IPS-20b (cell line): ENCODE results near the gene STAT4.
A peak's percentile ranks its signal among the peaks of the same experiment; 100 is the strongest.

Source experiments
- H3K27ac ChIP-seq: one replicate; pipeline ENCODE4 v1.5.1; 2013; ENCODE audit warnings: low read length
- H3K27me3 ChIP-seq: 2 replicates; pipeline ENCODE4 v1.6.1; 2013; ENCODE audit warnings: mild to moderate bottlenecking, low read length, inconsistent platforms; ENCODE audit not compliant: insufficient read depth
- H3K36me3 ChIP-seq: 2 replicates; pipeline ENCODE4 v1.6.1; 2013; ENCODE audit warnings: low read depth, mild to moderate bottlenecking, inconsistent platforms, low read length, moderate library complexity; ENCODE audit not compliant: insufficient read depth
- H3K4me1 ChIP-seq: 2 replicates; pipeline ENCODE4 v1.6.1; 2013; ENCODE audit warnings: mild to moderate bottlenecking, control low read depth, inconsistent platforms, low read length, moderate library complexity; ENCODE audit not compliant: insufficient read depth
- H3K4me3 ChIP-seq: 2 replicates; pipeline ENCODE4 v1.5.1; 2013; ENCODE audit warnings: mild to moderate bottlenecking, low read length, inconsistent platforms
- H3K9ac ChIP-seq: 2 replicates; pipeline ENCODE4 v1.6.1; 2013; ENCODE audit warnings: low read depth, mild to moderate bottlenecking, inconsistent platforms, low read length, moderate library complexity
- H3K9me3 ChIP-seq: 2 replicates; pipeline ENCODE4 v1.6.1; 2013; ENCODE audit warnings: mild to moderate bottlenecking, low read depth, low read length, inconsistent platforms; ENCODE audit not compliant: insufficient read depth

STAT4 gene

DNA sequence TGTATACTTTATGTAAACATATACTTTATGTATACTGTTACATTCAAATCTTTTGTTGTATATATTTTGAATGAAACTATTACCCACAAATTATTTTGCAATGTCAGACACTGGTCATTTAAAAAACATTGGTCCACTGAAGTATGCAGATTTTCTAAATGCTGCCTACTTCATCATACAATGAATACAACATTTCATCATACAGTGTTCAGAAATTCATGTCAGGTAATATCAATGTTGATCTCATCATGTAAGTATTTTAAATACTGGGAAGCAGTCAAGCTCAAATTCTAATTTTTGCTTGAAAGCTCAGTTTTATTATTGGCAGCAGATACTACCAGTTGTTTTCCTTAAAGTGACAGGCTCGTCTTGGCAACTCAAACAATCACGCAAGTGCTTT, 2.9 kb upstream of the STAT4 start:
- peaks cover 26% of the 10 kb centered on the region for H3K27me3 ChIP-seq
- no peak overlapping the region for H3K9ac ChIP-seq
- no peaks in the 10 kb centered on the region for H3K4me1 ChIP-seq
- H3K9me3 ChIP-seq, result no peaks in the 10 kb centered on the region
- no peak overlapping the region for H3K4me3 ChIP-seq
- H3K36me3 ChIP-seq, result no peaks in the 10 kb centered on the region
- H3K27ac ChIP-seq, result no peak overlapping the region

DNA sequence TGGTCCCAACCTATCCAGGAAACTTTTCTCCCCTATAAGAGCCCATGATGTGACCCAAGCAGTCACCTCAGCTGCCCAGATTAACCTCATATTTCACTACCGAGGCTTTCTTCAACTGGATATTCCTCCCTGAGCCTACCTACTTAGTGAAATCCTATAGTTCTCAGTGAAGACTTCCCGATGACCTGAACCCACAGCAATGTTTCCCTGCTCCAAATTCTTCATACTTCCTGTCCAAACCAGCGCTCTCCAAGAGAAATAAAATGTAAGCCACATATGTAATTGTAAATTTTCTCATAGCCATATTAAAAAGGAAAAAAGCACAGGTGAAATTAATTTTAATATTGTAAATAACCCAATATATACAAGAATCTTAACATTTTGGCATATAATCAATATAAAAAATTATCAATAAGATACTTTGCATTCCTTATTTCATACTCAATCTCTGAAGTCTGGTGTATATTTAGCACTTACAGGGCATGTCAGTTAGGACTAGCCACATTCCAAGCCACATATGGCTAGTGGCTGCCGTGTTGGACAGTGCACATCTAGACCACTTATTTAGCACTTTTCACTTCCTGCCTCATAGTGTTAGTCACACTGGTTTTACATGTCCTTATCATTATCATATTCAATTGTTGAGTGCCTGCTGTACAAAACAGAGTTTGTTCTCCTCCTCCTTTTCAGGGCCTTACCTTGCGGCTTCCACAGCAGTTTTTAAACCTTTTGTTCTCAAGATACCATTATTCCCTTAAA, 1.9 kb upstream of the STAT4 start:
- H3K4me3 ChIP-seq, result no peak overlapping the region
- H3K27ac ChIP-seq, result no peak overlapping the region
- H3K36me3 ChIP-seq, result no peaks in the 10 kb centered on the region
- no peaks in the 10 kb centered on the region for H3K4me1 ChIP-seq
- peaks cover 31% of the 10 kb centered on the region for H3K27me3 ChIP-seq
- H3K9ac ChIP-seq, result no peak overlapping the region
- no peaks in the 10 kb centered on the region for H3K9me3 ChIP-seq

DNA sequence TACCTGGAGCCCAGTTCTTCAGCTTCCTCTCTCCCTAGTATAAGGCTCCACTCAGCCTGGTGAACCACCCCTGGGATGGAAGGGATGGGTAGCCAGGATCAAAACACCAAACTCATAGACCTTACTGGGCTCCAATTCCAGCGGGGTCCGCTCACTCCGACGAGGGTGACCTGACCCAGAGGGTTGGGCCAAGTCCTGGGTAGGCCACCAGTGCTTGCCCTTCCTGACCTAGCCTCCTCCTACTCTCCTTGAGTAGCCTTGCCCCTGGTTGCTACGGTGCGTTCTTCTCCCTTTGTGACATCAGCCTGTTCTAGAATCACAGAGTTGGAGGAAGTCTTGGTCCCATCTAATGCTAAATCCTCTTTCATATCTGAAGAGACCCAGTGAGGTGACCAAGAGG, 537 bp upstream of the STAT4 start:
- Histone ChIP-seq H3K4me1 (no peaks in the 10 kb centered on the region), H3K9ac (no peak overlapping the region), H3K9me3 (no peaks in the 10 kb centered on the region), H3K27me3 (peaks cover 31% of the 10 kb centered on the region), H3K4me3 (peak overlapping the region; percentile 82), H3K36me3 (no peaks in the 10 kb centered on the region), H3K27ac (no peak overlapping the region)

DNA sequence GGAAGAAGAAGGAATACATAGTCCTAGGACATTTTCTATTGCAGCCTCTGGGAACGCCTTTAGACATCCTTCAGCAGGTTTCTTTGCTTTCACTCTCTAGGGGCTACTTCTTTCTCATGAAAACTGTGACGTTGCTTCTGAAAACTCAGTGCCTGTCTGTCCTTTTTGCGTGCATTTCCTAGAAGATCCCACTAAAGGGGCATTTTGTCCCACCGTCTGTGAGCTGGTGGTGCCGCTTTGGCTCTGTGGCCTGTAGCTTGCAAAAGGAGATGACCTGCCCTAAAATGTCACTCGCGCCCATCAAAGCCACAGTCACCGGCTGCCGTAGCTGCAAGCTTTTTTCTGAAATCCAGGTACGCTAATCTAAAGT, 579 bp downstream of the STAT4 start:
- peak overlapping the region; percentile 43; the same call in 1 of the 2 replicates for H3K9ac ChIP-seq
- H3K4me1 ChIP-seq, result no peaks in the 10 kb centered on the region
- H3K27ac ChIP-seq, result no peak overlapping the region
- no peaks in the 10 kb centered on the region for H3K36me3 ChIP-seq
- no peaks in the 10 kb centered on the region for H3K9me3 ChIP-seq
- H3K4me3 ChIP-seq, result peak overlapping the region; percentile 82
- peaks cover 31% of the 10 kb centered on the region for H3K27me3 ChIP-seq

DNA sequence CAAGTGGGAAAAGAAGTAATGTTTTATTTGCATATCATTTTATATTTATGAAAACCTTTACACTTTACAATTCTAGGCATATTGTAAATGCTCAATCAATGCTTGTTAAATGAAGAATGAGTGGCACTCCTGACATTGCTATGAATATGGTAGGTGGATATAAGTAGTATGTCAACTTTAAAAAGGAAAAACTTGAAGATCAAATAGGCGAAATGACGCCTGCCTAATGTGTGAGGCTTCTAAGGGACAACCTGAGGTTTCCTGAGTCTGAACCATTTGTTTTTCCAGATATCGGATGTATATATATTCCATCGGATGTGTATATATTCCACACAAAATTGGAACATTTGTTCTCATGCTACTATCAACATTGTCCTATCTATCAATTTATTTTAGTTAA, 1.4 kb downstream of the STAT4 start:
- Histone ChIP-seq H3K4me1 (no peaks in the 10 kb centered on the region), H3K9me3 (no peaks in the 10 kb centered on the region), H3K27ac (no peak overlapping the region), H3K4me3 (no peak overlapping the region), H3K27me3 (peaks cover 31% of the 10 kb centered on the region), H3K9ac (no peak overlapping the region), H3K36me3 (no peaks in the 10 kb centered on the region)

DNA sequence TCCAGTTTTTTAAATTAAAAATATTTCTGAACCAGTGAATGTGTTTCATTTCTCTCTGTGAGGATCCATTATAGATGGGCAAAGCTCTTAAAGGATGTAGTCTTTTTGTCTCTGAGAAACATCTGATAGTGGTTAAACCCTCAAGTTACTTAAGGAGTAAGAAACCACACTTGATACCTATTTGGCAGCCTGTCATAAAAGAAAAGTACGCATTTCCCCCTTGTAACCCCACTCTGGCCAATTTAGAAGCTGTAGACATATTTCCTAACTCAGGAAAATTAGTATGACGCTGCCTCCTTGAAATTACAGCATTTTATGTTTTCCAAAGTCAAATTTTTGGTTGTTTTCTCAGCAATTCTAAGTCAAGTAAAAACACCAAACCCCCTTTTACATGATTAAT, 2.0 kb downstream of the STAT4 start:
- no peak overlapping the region for H3K4me3 ChIP-seq
- H3K36me3 ChIP-seq, result no peaks in the 10 kb centered on the region
- no peaks in the 10 kb centered on the region for H3K9me3 ChIP-seq
- H3K9ac ChIP-seq, result no peak overlapping the region
- peaks cover 31% of the 10 kb centered on the region for H3K27me3 ChIP-seq
- no peak overlapping the region for H3K27ac ChIP-seq
- no peaks in the 10 kb centered on the region for H3K4me1 ChIP-seq

DNA sequence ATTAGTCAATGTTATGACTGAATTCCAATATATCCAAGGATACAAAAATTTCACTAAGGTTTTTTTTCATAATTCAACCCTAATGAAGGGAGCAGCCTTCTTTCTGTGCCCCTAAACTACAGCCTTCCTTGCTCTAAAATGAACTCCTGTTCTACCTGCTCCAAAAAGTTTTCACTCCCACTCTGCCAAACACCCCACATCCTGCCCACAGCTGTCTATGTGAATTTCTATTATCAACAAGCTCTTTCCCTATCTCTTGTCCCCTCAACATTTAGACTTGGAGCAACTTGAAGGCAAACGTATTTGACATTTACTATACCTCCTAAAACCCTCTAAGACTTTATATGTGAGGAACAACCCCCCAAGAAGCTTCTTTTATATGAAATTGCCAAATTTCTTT, 2.5 kb downstream of the STAT4 start:
- no peak overlapping the region for H3K27ac ChIP-seq

DNA sequence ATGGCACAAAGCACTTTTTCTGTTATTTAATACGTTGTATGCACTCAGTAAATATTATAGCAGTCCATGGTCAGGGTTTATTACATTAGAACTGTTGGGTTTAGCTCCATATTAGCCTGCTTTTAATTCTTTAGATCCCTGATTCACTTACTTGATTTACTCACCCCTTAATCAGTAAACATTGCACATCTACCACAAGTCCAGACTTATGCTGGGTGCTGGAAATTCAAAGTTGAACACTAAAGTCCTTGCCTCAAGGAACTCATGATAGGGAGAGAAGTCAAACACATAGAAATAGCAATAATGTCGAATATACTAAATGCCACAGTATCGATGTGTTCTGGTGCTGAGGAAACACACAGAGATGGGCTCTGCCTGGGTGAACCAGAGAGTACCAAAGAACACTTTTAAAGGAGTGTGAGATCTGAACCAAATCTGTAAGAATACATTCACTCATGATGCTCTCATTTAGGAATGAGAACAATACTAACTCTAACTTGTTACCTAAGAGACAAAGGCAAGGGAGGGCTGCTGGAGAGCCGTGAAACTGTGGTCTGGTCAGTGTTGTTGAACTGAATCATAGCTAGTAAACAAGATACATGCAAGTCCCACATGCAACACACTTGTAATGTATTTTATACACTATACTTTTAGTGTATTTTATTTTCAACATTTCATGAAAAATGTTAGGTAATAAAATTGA, 4.9 kb downstream of the STAT4 start:
- H3K4me3 ChIP-seq, result no peak overlapping the region
- no peak overlapping the region for H3K9ac ChIP-seq
- no peaks in the 10 kb centered on the region for H3K9me3 ChIP-seq

More for the DNA sequence above, 2.5 kb downstream of the STAT4 start:
- Histone ChIP-seq H3K4me1 (no peaks in the 10 kb centered on the region), H3K4me3 (no peak overlapping the region), H3K9ac (no peak overlapping the region), H3K27me3 (peaks cover 31% of the 10 kb centered on the region), H3K36me3 (no peaks in the 10 kb centered on the region), H3K9me3 (no peaks in the 10 kb centered on the region)

DNA sequence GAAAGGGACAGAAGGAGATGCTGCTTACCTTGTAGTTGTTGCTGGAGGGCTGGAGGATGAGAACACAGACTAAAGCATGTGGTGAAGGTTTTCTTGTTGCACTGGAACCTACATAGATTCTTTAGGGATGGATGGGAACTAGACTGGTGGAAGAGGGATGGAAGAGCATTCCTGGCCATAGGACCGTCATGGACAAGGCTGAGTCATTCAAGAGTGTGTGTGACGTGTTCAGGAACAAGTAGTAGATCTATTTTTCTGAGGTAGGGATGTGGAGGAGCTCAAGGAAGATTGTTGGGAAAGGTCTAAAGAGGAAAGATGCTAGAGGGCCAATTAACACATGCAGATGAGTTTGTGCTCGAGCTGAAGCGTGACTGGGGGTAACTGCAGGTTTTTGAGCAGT, 6.6 kb downstream of the STAT4 start:
- Histone ChIP-seq H3K27me3 (peaks cover 10% of the 10 kb centered on the region), H3K9ac (no peak overlapping the region), H3K9me3 (no peaks in the 10 kb centered on the region), H3K36me3 (no peaks in the 10 kb centered on the region), H3K4me3 (no peak overlapping the region), H3K27ac (no peak overlapping the region), H3K4me1 (no peaks in the 10 kb centered on the region)

More for the DNA sequence above, 4.9 kb downstream of the STAT4 start:
- Histone ChIP-seq H3K27me3 (peaks cover 26% of the 10 kb centered on the region), H3K27ac (no peak overlapping the region), H3K4me1 (no peaks in the 10 kb centered on the region), H3K36me3 (no peaks in the 10 kb centered on the region)

DNA sequence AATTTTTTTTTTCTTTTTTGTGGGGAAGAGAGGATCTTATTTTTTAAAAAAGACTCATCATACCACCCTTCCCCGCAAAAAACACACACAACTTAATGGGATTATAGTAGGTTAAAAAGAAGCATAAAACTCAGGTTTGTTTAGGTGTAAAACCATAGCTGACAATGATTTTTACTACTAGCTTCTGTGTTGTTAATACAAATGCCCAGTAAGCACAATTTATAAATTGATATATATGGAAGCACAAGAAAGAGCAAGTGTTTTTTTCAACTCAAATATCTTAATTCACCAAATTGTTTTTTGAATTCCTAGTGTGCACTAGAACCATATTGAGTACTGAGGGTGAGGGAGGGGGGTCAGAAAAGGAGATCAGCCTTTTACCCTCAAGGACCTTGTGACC, 7.0 kb downstream of the STAT4 start:
- Histone ChIP-seq H3K9ac (no peak overlapping the region), H3K9me3 (no peaks in the 10 kb centered on the region), H3K27me3 (peaks cover 6% of the 10 kb centered on the region), H3K4me3 (no peak overlapping the region), H3K27ac (no peak overlapping the region), H3K36me3 (no peaks in the 10 kb centered on the region), H3K4me1 (no peaks in the 10 kb centered on the region)

DNA sequence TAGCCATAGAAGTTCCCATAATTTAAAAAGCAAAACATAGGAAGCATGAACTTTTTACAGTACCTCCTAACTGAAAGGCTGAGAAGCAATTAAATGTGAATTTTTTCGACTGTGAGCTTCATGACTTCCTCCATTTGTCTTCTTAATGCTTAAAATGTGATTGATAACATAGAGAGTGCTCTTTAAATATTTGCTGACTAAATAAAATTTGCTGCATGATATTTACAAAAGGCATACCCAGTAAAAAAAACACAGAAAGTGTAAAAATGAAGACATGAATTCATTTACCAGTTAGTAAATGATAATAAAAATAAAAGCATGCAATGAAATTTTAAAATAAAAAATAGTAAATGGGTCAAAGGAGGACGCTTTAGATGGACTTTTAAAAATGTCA, 21.9 kb downstream of the STAT4 start:
- Histone ChIP-seq H3K27ac (no peak overlapping the region), H3K36me3 (no peaks in the 10 kb centered on the region), H3K4me3 (no peak overlapping the region), H3K9ac (no peak overlapping the region), H3K9me3 (no peaks in the 10 kb centered on the region), H3K4me1 (no peaks in the 10 kb centered on the region), H3K27me3 (no peaks in the 10 kb centered on the region)

DNA sequence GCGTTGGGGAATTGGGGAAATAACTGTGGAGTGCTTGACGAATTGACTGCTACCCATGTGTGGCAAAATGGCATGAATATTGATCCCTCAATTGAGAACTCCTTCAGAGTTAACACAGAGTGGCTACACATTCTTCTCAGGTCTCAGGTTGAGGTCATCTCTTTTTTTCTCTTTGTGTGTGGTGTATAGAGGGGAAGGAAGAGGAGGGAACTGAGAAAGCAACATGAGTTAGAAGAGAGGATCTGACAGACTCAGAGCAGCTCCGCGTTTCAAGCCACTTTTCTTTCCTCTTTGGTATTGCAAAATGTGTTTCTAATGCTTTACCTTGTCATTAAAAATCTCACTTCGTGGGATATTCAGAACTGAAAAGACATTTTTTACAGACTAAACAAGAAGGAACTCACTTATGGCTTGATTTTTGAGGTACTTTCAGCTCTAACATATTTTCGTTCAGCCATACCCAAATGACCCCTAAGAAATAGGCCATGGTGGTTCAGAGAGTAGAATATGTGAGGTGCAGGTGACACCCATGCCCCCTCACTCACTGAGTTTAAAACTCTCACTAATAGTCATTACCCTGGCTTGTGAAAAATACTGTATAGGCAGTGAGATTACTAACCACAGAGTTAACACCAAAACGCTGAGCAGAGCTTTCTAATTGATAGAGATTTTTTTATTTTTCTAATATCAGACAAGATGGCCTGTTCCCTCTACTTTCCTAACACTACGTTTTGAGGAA, 22.5 kb downstream of the STAT4 start:
- Histone ChIP-seq H3K9me3 (no peaks in the 10 kb centered on the region), H3K27ac (no peak overlapping the region), H3K27me3 (no peaks in the 10 kb centered on the region), H3K9ac (no peak overlapping the region), H3K4me1 (no peaks in the 10 kb centered on the region), H3K4me3 (no peak overlapping the region), H3K36me3 (no peaks in the 10 kb centered on the region)
